Measurements from ENCODE around the gene GCNT3. TPM values are rescaled to one million over a fixed set of nuclear protein-coding genes. Genes with fewer than 3 reads are reported as not detected.

The GCNT3 gene, protein sequence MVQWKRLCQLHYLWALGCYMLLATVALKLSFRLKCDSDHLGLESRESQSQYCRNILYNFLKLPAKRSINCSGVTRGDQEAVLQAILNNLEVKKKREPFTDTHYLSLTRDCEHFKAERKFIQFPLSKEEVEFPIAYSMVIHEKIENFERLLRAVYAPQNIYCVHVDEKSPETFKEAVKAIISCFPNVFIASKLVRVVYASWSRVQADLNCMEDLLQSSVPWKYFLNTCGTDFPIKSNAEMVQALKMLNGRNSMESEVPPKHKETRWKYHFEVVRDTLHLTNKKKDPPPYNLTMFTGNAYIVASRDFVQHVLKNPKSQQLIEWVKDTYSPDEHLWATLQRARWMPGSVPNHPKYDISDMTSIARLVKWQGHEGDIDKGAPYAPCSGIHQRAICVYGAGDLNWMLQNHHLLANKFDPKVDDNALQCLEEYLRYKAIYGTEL
- 0.23 TPM in 1 of 2 replicates, not detected in the other for total RNA-seq (ENCODE audit: low replicate concordance)

DNA sequence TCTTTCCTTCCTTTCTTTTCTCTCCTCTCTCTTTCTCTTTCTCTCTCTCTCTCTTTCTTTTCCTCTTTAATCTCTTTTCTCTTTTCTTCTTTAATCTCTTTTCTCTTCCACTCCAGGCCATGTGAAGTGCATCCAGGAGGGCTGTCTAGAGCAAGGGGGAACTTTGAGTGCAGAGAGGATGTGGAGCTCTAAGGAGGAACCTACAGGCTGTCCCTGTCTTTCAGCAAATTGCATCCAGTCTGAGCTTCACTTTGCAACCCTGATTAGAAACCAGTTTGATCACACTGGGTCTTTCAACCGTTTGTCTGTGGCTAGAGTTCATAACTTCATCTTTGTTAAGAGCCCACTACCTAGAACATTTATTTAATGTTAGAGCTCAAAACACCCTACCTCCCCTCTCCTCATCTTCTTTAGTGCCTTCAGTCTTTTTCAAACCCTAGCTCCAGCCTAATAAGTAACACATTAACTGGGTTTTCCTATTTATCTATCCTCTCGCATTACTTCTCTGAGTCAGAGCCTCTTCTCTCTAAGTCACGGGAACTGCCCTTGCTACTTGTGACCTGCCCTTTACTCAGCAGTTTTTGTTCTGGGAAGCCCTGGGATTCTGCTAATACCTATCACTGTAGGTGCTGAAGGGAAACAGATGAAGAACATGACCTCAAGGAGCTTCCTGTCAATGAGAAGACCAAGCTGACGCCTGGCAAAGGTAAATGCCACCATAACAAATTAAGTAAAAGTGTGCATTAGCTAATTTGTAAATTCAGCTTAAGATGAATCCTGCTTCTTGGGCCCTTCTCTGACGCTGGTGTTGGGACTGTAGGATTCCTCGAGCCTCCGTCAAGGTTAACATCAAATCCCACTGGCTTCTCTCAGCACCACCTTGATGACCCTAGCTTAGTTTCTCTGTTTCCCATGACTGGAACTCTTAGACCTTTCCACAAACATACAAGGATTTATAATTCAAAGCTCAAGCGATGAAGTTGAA is at the start of gene GCNT3:
GCNT3 (plus strand) TSS at position 508 of the 985 bp plus-strand sequence. CDS start 6,456 bp downstream, outside the sequence.

DNA sequence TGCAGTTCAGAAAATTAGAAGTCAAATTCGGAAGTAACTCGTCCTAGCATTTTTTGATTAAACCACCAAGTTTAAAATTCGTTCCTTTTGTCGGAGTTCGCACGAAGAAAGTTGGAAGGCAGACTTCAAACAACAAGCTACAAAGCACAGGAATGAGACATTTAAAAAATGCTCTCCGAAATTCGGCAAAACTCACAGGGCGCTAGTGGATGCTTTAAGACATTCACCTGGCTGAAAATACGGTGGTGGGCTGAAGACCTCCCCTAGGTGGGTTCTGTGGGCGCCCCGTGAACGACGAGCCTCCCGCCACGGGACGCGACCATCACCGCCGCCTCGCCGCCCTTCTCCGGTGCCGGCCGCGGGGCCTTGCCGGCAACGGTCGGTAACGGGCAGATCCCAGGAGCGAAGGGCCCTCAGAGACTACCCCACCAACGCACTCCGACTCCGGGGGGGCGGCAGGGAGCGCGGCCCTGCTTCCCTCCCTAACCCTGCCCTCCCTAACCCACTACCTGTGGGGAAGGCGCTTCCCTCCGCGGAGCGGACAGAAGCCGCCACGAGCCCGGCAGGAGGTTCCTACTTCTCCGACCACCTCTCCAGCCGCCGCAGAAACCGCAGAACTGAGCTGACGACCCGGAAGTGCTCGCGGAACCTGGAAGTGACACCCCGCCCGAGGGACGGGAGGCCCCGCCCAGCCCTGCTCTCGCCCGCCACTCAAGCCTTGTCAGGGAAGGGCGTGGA is 45.5 kb downstream of the GCNT3 start, which contains the start of gene GTF2A2:
GTF2A2 (minus strand) TSS at position 619 of the 738 bp plus-strand sequence. CDS start 5,238 bp downstream, outside the sequence.

Other genes starting within 250 kb of the GCNT3 start
- gene MYO1E, start 238.9 kb upstream of the GCNT3 start, total RNA-seq (ENCODE audit: low replicate concordance): 49.2 and 85.2 TPM in 2 replicates
- 0.35 TPM in 1 of 2 replicates, not detected in the other for gene FAM81A, start 173.6 kb upstream of the GCNT3 start, total RNA-seq (ENCODE audit: low replicate concordance)
- 20.9 and 25.9 TPM in 2 replicates for gene GTF2A2, start 45.7 kb downstream of the GCNT3 start, total RNA-seq (ENCODE audit: low replicate concordance)
- 62.8 and 66.3 TPM in 2 replicates for gene BNIP2, start 77.5 kb downstream of the GCNT3 start, total RNA-seq (ENCODE audit: low replicate concordance)